K562 (cell line): ENCODE results near the gene MT2A.

ENCODE experiments used
- BHLHE40 ChIP-seq: IDR thresholded peaks from 2 replicates; pipeline ENCODE4 v1.6.1; 2011; ENCODE audit warnings: low read length, improper control_type of control experiment
- CBX5 ChIP-seq: IDR thresholded peaks from 2 replicates; pipeline ENCODE4 v1.6.1; 2014; ENCODE audit warnings: low read depth, borderline replicate concordance
- CTCF ChIP-seq, 3 experiments: IDR thresholded peaks in 2 of 3; conservative IDR thresholded peaks in 1 of 3; 2 replicates each; pipeline ENCODE4 v1.5.1; 2011 to 2012; ENCODE audit warnings: low read length in 3 of 3, mild to moderate bottlenecking in 3 of 3, control low read depth in 2 of 3, improper control_type of control experiment in 1 of 3, inconsistent platforms in 1 of 3, low read depth in 1 of 3, mixed read lengths in 1 of 3, moderate library complexity in 1 of 3; ENCODE audit not compliant: insufficient read depth in 2 of 3
- NFXL1 ChIP-seq: fragments of 450-650 bp; formaldehyde crosslinking; IDR thresholded peaks from 2 replicates; pipeline ENCODE4 v1.4.0; 2021; ENCODE audit warnings: mild to moderate bottlenecking
- NR3C1 ChIP-seq: sonication (generic); formaldehyde crosslinking; IDR thresholded peaks from 2 replicates; pipeline ENCODE4 v1.8.1; 2022; ENCODE audit warnings: missing genetic modification reagents
- POLR2A ChIP-seq: fragments of 450-650 bp; conservative IDR thresholded peaks from 2 replicates; pipeline ENCODE4 v1.6.1; 2016
- SRSF9 ChIP-seq: fragments of 200-400 bp; formaldehyde crosslinking; IDR thresholded peaks from 2 replicates; pipeline ENCODE4 v1.6.1; 2017; ENCODE audit warnings: low read depth, low read length, borderline replicate concordance
- TAF1 ChIP-seq: IDR thresholded peaks from 2 replicates; pipeline ENCODE4 v1.6.1; 2011; ENCODE audit warnings: mild to moderate bottlenecking, low read length, moderate library complexity; ENCODE audit not compliant: insufficient read depth, control insufficient read depth, severe bottlenecking; ENCODE audit errors: extremely low read depth
- ZNF217 ChIP-seq: sonication (generic); formaldehyde crosslinking; IDR thresholded peaks from 2 replicates; pipeline ENCODE4 v1.8.0; 2022; ENCODE audit warnings: mild to moderate bottlenecking, missing genetic modification reagents
- TF ChIP-seq, protein P1 (sequence below), 2 experiments: fragments of 450-650 bp; formaldehyde crosslinking in 1 of 2; IDR thresholded peaks; 2 replicates each; pipeline versions ENCODE4 v1.4.0 to v1.6.1; 2014 to 2020; ENCODE audit warnings: mild to moderate bottlenecking in 2 of 2, borderline replicate concordance in 1 of 2, low read depth in 1 of 2

- TF ChIP-seq CTCF (IDR thresholded peaks at IDR 0.05 in 2 of 3, conservative IDR thresholded peaks at IDR 0.05 in 1 of 3; ENCODE audit: insufficient read depth in 2 of 3, low read depth in 1 of 3, low read length in 3 of 3) (no peak), ZNF217 (CRISPR knock-in tag) (no peak), SRSF9 (no peak), NR3C1 (no peak), CBX5 (no peak), POLR2A (no peak), NFXL1 (CRISPR knock-in tag) (no peak), BHLHE40 (no peak), TAF1 (no peak)
- TF ChIP-seq, protein P1, sequence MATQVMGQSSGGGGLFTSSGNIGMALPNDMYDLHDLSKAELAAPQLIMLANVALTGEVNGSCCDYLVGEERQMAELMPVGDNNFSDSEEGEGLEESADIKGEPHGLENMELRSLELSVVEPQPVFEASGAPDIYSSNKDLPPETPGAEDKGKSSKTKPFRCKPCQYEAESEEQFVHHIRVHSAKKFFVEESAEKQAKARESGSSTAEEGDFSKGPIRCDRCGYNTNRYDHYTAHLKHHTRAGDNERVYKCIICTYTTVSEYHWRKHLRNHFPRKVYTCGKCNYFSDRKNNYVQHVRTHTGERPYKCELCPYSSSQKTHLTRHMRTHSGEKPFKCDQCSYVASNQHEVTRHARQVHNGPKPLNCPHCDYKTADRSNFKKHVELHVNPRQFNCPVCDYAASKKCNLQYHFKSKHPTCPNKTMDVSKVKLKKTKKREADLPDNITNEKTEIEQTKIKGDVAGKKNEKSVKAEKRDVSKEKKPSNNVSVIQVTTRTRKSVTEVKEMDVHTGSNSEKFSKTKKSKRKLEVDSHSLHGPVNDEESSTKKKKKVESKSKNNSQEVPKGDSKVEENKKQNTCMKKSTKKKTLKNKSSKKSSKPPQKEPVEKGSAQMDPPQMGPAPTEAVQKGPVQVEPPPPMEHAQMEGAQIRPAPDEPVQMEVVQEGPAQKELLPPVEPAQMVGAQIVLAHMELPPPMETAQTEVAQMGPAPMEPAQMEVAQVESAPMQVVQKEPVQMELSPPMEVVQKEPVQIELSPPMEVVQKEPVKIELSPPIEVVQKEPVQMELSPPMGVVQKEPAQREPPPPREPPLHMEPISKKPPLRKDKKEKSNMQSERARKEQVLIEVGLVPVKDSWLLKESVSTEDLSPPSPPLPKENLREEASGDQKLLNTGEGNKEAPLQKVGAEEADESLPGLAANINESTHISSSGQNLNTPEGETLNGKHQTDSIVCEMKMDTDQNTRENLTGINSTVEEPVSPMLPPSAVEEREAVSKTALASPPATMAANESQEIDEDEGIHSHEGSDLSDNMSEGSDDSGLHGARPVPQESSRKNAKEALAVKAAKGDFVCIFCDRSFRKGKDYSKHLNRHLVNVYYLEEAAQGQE (IDR thresholded peaks at IDR 0.05; ENCODE audit: borderline replicate concordance): no peak
- TF ChIP-seq, protein P1 (CRISPR knock-in tag; IDR thresholded peaks at IDR 0.05; ENCODE audit: low read depth): no peak
Measured at GRCh38 chr16:56564793-56565477, 43.4 kb upstream of the MT2A start, which contains the start of gene MT4.
